Sigmoid colon (tissue), 7 donors: Measurements from ENCODE around the gene DNASE1L1. TPM values are rescaled to one million over a fixed set of nuclear protein-coding genes. Genes with fewer than 3 reads are reported as not detected.

Experiments used
- DNase-seq: peaks from one replicate; pipeline ENCODE4 v3.0.0-alpha.2; 2019
- H3K27ac ChIP-seq, 4 donors: fragments of 200-600 bp; sonication (generic); one replicate each; pipeline ENCODE4 v1.5.1; 2016 to 2019; ENCODE audit warnings: mild to moderate bottlenecking in 1 of 4
- H3K27me3 ChIP-seq, 3 donors: fragments of 200-600 bp; sonication (generic); one replicate each; pipeline ENCODE4 v1.5.1; 2019; ENCODE audit warnings: mild to moderate bottlenecking in 1 of 3
- H3K36me3 ChIP-seq, 4 donors: fragments of 200-600 bp; sonication (generic); one replicate each; pipeline ENCODE4 v1.5.1; 2016 to 2019
- H3K4me1 ChIP-seq, 4 donors: fragments of 200-600 bp; sonication (generic); one replicate each; pipeline ENCODE4 v1.5.1; 2017 to 2019
- H3K4me3 ChIP-seq, 4 donors: fragments of 200-600 bp; sonication (generic); one replicate each; pipeline ENCODE4 v1.5.1; 2017 to 2019; ENCODE audit warnings: mild to moderate bottlenecking in 2 of 4, moderate library complexity in 1 of 4
- H3K9me3 ChIP-seq, 4 donors: fragments of 200-600 bp in 3 of 4; sonication (generic) in 3 of 4; one replicate each; pipeline versions ENCODE4 v1.5.1 to v1.6.1; 2013 to 2019
- CTCF ChIP-seq, 4 experiments: fragments of 450-650 bp in 3 of 4; fragments of 200-600 bp in 1 of 4; IDR thresholded peaks; one replicate each; pipeline ENCODE4 v1.5.1; 2016 to 2019; ENCODE audit warnings: antibody characterized with exemption in 4 of 4, mild to moderate bottlenecking in 3 of 4, moderate library complexity in 2 of 4
- EP300 ChIP-seq, 4 donors: sonication (generic); formaldehyde crosslinking; IDR thresholded peaks; one replicate each; pipeline ENCODE4 v1.6.1; 2017; ENCODE audit warnings: antibody characterized with exemption in 4 of 4
- POLR2A ChIP-seq, 2 donors: fragments of 450-650 bp; IDR thresholded peaks; one replicate each; pipeline ENCODE4 v1.6.1; 2016; ENCODE audit warnings: antibody characterized with exemption in 2 of 2, mild to moderate bottlenecking in 2 of 2, moderate library complexity in 2 of 2
- POLR2AphosphoS5 ChIP-seq, 4 donors: sonication (generic); formaldehyde crosslinking; IDR thresholded peaks; one replicate each; pipeline ENCODE4 v1.6.1; 2017; ENCODE audit warnings: antibody characterized with exemption in 4 of 4
- WGBS, 2 donors: extraction: QIAGEN DNeasy Blood & Tissue Kit; methylation state at CpG; one replicate each; pipeline ENCODE4 v1.1.7; 2013; 5-methylcytosine and 5-hydroxymethylcytosine counted together
- intact Hi-C: fragments of 100-400 bp; cut with DNase I; formaldehyde crosslinking; loops from one replicate; pipeline ENCODE4 v1.15.1; 2023
- polyA plus RNA-seq, 3 donors: library from polyadenylated mRNA; stranded (reverse); fragments of 200-250 nt; gene quantifications; one replicate each; pipeline ENCODE4 v1.2.3, GENCODE V29; 2013
- total RNA-seq, 4 donors: library from RNA; depleted of rRNA; stranded (reverse); fragments of >200 nt; gene quantifications; one replicate each; pipeline ENCODE4 v1.1.0, GENCODE V29; 2016
- donor health status: healthy with polysubstance abuse.
- donor health status: Bipolar disorder and iron deficiency.
- donor health status: healthy.

The DNASE1L1 gene
- total and polyA plus RNA-seq, 7 donors = 10.9 to 25.7 (median 17.4) TPM

- H3K4me1 ChIP-seq = peaks cover 0 to 20% (median 13%) of the 10 kb centered on the region in 4 donors
- no peak for DNase-seq
- H3K27me3 ChIP-seq = no peaks in the 10 kb centered on the region
- intact Hi-C loops = loop anchor here (5.0 kb wide), 1 partner anchor 88 kb away; the partner anchor contains the start of gene UBL4A
- peaks cover 11 to 22% (median 14%) of the 10 kb centered on the region in 4 donors for H3K36me3 ChIP-seq
- TF ChIP-seq CTCF (IDR thresholded peaks at IDR 0.05) = no peak
- peak in 1 of 4 donors; percentile 21 for TF ChIP-seq POLR2AphosphoS5 (IDR thresholded peaks at IDR 0.05)
- H3K4me3 ChIP-seq = peak overlapping the region; percentile 59 to 80 (median 68)
- H3K9me3 ChIP-seq = no peaks in the 10 kb centered on the region
- H3K27ac ChIP-seq = peak overlapping the region; percentile 95 to 98 (median 97)
- WGBS, 2 donors = 32 to 44% methylated on average over 14 of the region's 14 CpGs
Measured at GRCh38 chrX:154399527-154400368, 9.3 kb downstream of the DNASE1L1 start.

- Histone ChIP-seq H3K27ac (peak overlapping the region; percentile 95 to 98 (median 97)), H3K4me3 (peak overlapping the region; percentile 59 to 80 (median 68)), H3K27me3 (no peaks in the 10 kb centered on the region), H3K4me1 (peaks cover 0 to 20% (median 13%) of the 10 kb centered on the region in 4 donors), H3K36me3 (peaks cover 11 to 22% (median 14%) of the 10 kb centered on the region in 4 donors), H3K9me3 (no peaks in the 10 kb centered on the region)
- peak; percentile 95 for DNase-seq
- 1% methylated on average over 49 of the region's 49 CpGs for WGBS, 2 donors
- intact Hi-C loops = loop anchor here (5.0 kb wide), 1 partner anchor 88 kb away; the partner anchor contains the start of gene UBL4A
- TF ChIP-seq POLR2AphosphoS5 (IDR thresholded peaks at IDR 0.05) (peak in 1 of 4 donors; percentile 27), EP300 (IDR thresholded peaks at IDR 0.05) (no peak), CTCF (IDR thresholded peaks at IDR 0.05) (peak; percentile 69 to 88 (median 78))
Measured at GRCh38 chrX:154398668-154399526, 10.2 kb downstream of the DNASE1L1 start.

GRCh38 chrX:154397888-154398667 lies 11.0 kb downstream of the DNASE1L1 start, which contains the start of gene RPL10:
RPL10 (plus strand) TSS chrX:154398377; CDS start chrX:154398520, 143 bp downstream.
- Histone ChIP-seq H3K4me1 (peaks cover 0 to 20% (median 13%) of the 10 kb centered on the region in 4 donors), H3K9me3 (no peaks in the 10 kb centered on the region), H3K27ac (peak within 1 kb of the TSS; percentile 95 to 98 (median 97)), H3K27me3 (no peaks in the 10 kb centered on the region), H3K36me3 (peaks cover 11 to 22% (median 14%) of the 10 kb centered on the region in 4 donors), H3K4me3 (peak within 1 kb of the TSS; percentile 59 to 80 (median 68))
- intact Hi-C loops = loop anchor here (5.0 kb wide), 1 partner anchor 89 kb away; the partner anchor contains the start of gene UBL4A
- TF ChIP-seq POLR2A (IDR thresholded peaks at IDR 0.05) (peak; percentile 95), EP300 (IDR thresholded peaks at IDR 0.05) (peak in 1 of 4 donors; percentile 78), POLR2AphosphoS5 (IDR thresholded peaks at IDR 0.05) (peak; percentile 98 to 100 (median 100)), CTCF (IDR thresholded peaks at IDR 0.05) (no peak)
- WGBS, 2 donors = 0% methylated on average over 69 of the region's 69 CpGs
- peak; percentile 98 for DNase-seq
